GM12891 (cell line): ENCODE measurements around the gene CUL7.

Experiments used
- POLR2AphosphoS5 ChIP-seq: IDR thresholded peaks from 2 replicates; pipeline ENCODE4 v1.6.1; 2011; ENCODE audit warnings: low read depth, low read length, control low read depth
- TAF1 ChIP-seq: IDR thresholded peaks from 2 replicates; pipeline ENCODE4 v1.6.1; 2011; ENCODE audit warnings: low read depth, low read length, control low read depth

- TF ChIP-seq POLR2AphosphoS5 (no peak), TAF1 (no peak)
Observed at GRCh38 chr6:43032326-43032725, 21.3 kb downstream of the CUL7 start.
